Dedifferentiated amniotic fluid mesenchymal stem cell (primary cell): ENCODE data around the gene HAAO.

Experiments
- DNase-seq: peaks from one replicate; pipeline ENCODE4 v3.0.0-alpha.2; 2016; ENCODE audit errors: extremely low spot score

Gene HAAO

GRCh38 chr2:42813763-42814162 is 21.4 kb upstream of the HAAO start:
- no peak for DNase-seq

- DNase-seq: no peak
Observed at GRCh38 chr2:42812899-42813479, 20.6 kb upstream of the HAAO start.

- no peak for DNase-seq
Observed at GRCh38 chr2:42810971-42811811, 18.8 kb upstream of the HAAO start.

- peak; percentile 92 for DNase-seq
Observed at GRCh38 chr2:42810121-42810970, 18.0 kb upstream of the HAAO start.

GRCh38 chr2:42809819-42810120 is 17.4 kb upstream of the HAAO start:
- DNase-seq: peak; percentile 79

GRCh38 chr2:42809131-42809818 is 16.9 kb upstream of the HAAO start:
- DNase-seq: no peak

GRCh38 chr2:42808301-42808700 is 15.9 kb upstream of the HAAO start:
- DNase-seq: no peak

- DNase-seq: no peak
Observed at GRCh38 chr2:42806786-42807185, 14.4 kb upstream of the HAAO start.

- DNase-seq: no peak
Observed at GRCh38 chr2:42804891-42805290, 12.5 kb upstream of the HAAO start.

- no peak for DNase-seq
Observed at GRCh38 chr2:42804338-42804737, 12.0 kb upstream of the HAAO start.

- DNase-seq: no peak
Observed at GRCh38 chr2:42802150-42802549, 9.8 kb upstream of the HAAO start.

- DNase-seq: peak; percentile 43
Observed at GRCh38 chr2:42801381-42801780, 9.0 kb upstream of the HAAO start.

GRCh38 chr2:42800981-42801380 is 8.6 kb upstream of the HAAO start:
- no peak for DNase-seq

GRCh38 chr2:42800461-42800962 is 8.1 kb upstream of the HAAO start:
- no peak for DNase-seq

- no peak for DNase-seq
Observed at GRCh38 chr2:42799881-42800280, 7.5 kb upstream of the HAAO start.

GRCh38 chr2:42797281-42797680 is 4.9 kb upstream of the HAAO start:
- DNase-seq: no peak

GRCh38 chr2:42796427-42797248 is 4.3 kb upstream of the HAAO start:
- no peak for DNase-seq

GRCh38 chr2:42795841-42796301 is 3.5 kb upstream of the HAAO start:
- DNase-seq: no peak

GRCh38 chr2:42795275-42795674 is 2.9 kb upstream of the HAAO start:
- no peak for DNase-seq

GRCh38 chr2:42794271-42795046 is 2.1 kb upstream of the HAAO start:
- DNase-seq: no peak
